Spleen (tissue), 7 donors: ENCODE data around the gene TMEM175.

Experiments
- CTCF ChIP-seq, 11 experiments: fragments of 200-600 bp in 7 of 11; fragments of 450-650 bp in 4 of 11; sonication (generic) in 4 of 11; IDR thresholded peaks in 8 of 11; conservative IDR thresholded peaks in 3 of 11; 1 replicate in 7 of 11; 2 replicates in 4 of 11; pipeline versions ENCODE4 v1.4.0 to v1.8.0; 2016 to 2021; ENCODE audit warnings: antibody characterized with exemption in 11 of 11, inconsistent platforms in 4 of 11, mild to moderate bottlenecking in 1 of 11
- POLR2A ChIP-seq, 3 donors: fragments of 450-650 bp; IDR thresholded peaks; one replicate each; pipeline ENCODE4 v1.5.1; 2017; ENCODE audit warnings: antibody characterized with exemption in 3 of 3, mild to moderate bottlenecking in 1 of 3
- POLR2AphosphoS5 ChIP-seq, 3 donors: sonication (generic); formaldehyde crosslinking; IDR thresholded peaks; one replicate each; pipeline ENCODE4 v1.5.1; 2017; ENCODE audit warnings: antibody characterized with exemption in 3 of 3
- donor health status: DM: no; HTN: no; CAD: no; lungs with moderate emphysema.
- donor health status: DM: no; HTN: no; CAD: no.
- donor health status: DM: no; HTN: no; CAD: no.

GRCh38 chr4:930827-931193, 1.4 kb upstream of the TMEM175 start:
- no peak for TF ChIP-seq CTCF (IDR thresholded peaks at IDR 0.05 in 8 of 11, conservative IDR thresholded peaks at IDR 0.05 in 3 of 11)
- TF ChIP-seq POLR2A (IDR thresholded peaks at IDR 0.05): no peak
- no peak for TF ChIP-seq POLR2AphosphoS5 (IDR thresholded peaks at IDR 0.05)
